ENCODE data around the gene RPP14. TPM values are rescaled to one million over a fixed set of nuclear protein-coding genes. Genes with fewer than 3 reads are reported as not detected.

RPP14 gene
- total RNA-seq, 1 experiment from 2014 or later, result 13.2 TPM

GRCh38 chr3:58291671-58292338 is 14.2 kb upstream of the RPP14 start:
- no peak for DNase-seq
- H3K9me2 ChIP-seq (ENCODE audit: insufficient read depth), result no peaks in the 10 kb centered on the region
- H3K4me3 ChIP-seq, result no peak overlapping the region
- no TSS peak for BruUV-seq (replicated peaks)
- CTCF ChIA-PET, result no interaction called here
- no peaks in the 10 kb centered on the region for H3K4me1 ChIP-seq (replicated peaks; ENCODE audit: insufficient read depth)
- no peaks in the 10 kb centered on the region for H3F3A ChIP-seq (ENCODE audit: insufficient read depth, low read depth)
- H4K20me1 ChIP-seq (ENCODE audit: insufficient read depth), result no peaks in the 10 kb centered on the region
- no peaks in the 10 kb centered on the region for H3K36me3 ChIP-seq (ENCODE audit: low read depth)
- H3K27ac ChIP-seq, result no peak overlapping the region
- no peak overlapping the region for H3K4me2 ChIP-seq
- POLR2A ChIA-PET (ENCODE audit: unreplicated experiment), result no interaction called here
- no peaks in the 10 kb centered on the region for H3K79me2 ChIP-seq (ENCODE audit: low read depth)
- H3K27me3 ChIP-seq (ENCODE audit: insufficient read depth, low read depth), result no peaks in the 10 kb centered on the region
- intact Hi-C loops (cut with micrococcal nuclease; ENCODE audit: unreplicated experiment), result no loop called here
- H3K9me3 ChIP-seq (ENCODE audit: insufficient read depth, low read depth), result no peaks in the 10 kb centered on the region
- H2AFZ ChIP-seq, result no peak overlapping the region
- TF ChIP-seq EZH2 (IDR thresholded peaks at IDR 0.05; ENCODE audit: low read depth) (no peak), CTCF (conservative IDR thresholded peaks at IDR 0.05) (no peak)

GRCh38 chr3:58292866-58293265 is 13.2 kb upstream of the RPP14 start:
- intact Hi-C loops (cut with micrococcal nuclease; ENCODE audit: unreplicated experiment), result no loop called here
- H3K27me3 ChIP-seq (ENCODE audit: insufficient read depth, low read depth), result no peaks in the 10 kb centered on the region
- TF ChIP-seq EZH2 (IDR thresholded peaks at IDR 0.05; ENCODE audit: low read depth) (no peak), CTCF (conservative IDR thresholded peaks at IDR 0.05) (no peak)
- H3K9me3 ChIP-seq (ENCODE audit: insufficient read depth, low read depth), result no peaks in the 10 kb centered on the region
- no peaks in the 10 kb centered on the region for H3F3A ChIP-seq (ENCODE audit: insufficient read depth, low read depth)
- ChIA-PET CTCF (no interaction called here), POLR2A (ENCODE audit: unreplicated experiment) (no interaction called here)
- H3K36me3 ChIP-seq (ENCODE audit: low read depth), result no peaks in the 10 kb centered on the region
- H3K4me2 ChIP-seq, result no peak overlapping the region
- H2AFZ ChIP-seq, result no peak overlapping the region
- no peaks in the 10 kb centered on the region for H3K4me1 ChIP-seq (replicated peaks; ENCODE audit: insufficient read depth)
- BruUV-seq (replicated peaks), result no TSS peak
- H3K79me2 ChIP-seq (ENCODE audit: low read depth), result no peaks in the 10 kb centered on the region
- H3K9me2 ChIP-seq (ENCODE audit: insufficient read depth), result no peaks in the 10 kb centered on the region
- no peak for DNase-seq
- H3K27ac ChIP-seq, result no peak overlapping the region
- no peaks in the 10 kb centered on the region for H4K20me1 ChIP-seq (ENCODE audit: insufficient read depth)
- no peak overlapping the region for H3K4me3 ChIP-seq

GRCh38 chr3:58293516-58293915 is 12.5 kb upstream of the RPP14 start:
- CTCF ChIA-PET, result interaction anchor here (0.6 kb wide), 1 partner anchor 115 kb away, joined by 4 read pairs; no protein-coding TSS in a partner anchor
- no peak overlapping the region for H2AFZ ChIP-seq
- no peaks in the 10 kb centered on the region for H3K9me2 ChIP-seq (ENCODE audit: insufficient read depth)
- no peaks in the 10 kb centered on the region for H4K20me1 ChIP-seq (ENCODE audit: insufficient read depth)
- intact Hi-C loops (cut with micrococcal nuclease; ENCODE audit: unreplicated experiment), result no loop called here
- H3K79me2 ChIP-seq (ENCODE audit: low read depth), result no peaks in the 10 kb centered on the region
- no peak overlapping the region for H3K4me2 ChIP-seq
- no peaks in the 10 kb centered on the region for H3K36me3 ChIP-seq (ENCODE audit: low read depth)
- BruUV-seq (replicated peaks), result no TSS peak
- DNase-seq, result no peak
- no peak overlapping the region for H3K27ac ChIP-seq
- no peaks in the 10 kb centered on the region for H3K27me3 ChIP-seq (ENCODE audit: insufficient read depth, low read depth)
- TF ChIP-seq EZH2 (IDR thresholded peaks at IDR 0.05; ENCODE audit: low read depth), result no peak
- no peak for TF ChIP-seq CTCF (conservative IDR thresholded peaks at IDR 0.05)
- no peaks in the 10 kb centered on the region for H3K9me3 ChIP-seq (ENCODE audit: insufficient read depth, low read depth)
- no peaks in the 10 kb centered on the region for H3F3A ChIP-seq (ENCODE audit: insufficient read depth, low read depth)
- no peaks in the 10 kb centered on the region for H3K4me1 ChIP-seq (replicated peaks; ENCODE audit: insufficient read depth)
- POLR2A ChIA-PET (ENCODE audit: unreplicated experiment), result no interaction called here
- H3K4me3 ChIP-seq, result no peak overlapping the region

Data from PC-9 (cell line).